LHCN-M2 (cell line): ENCODE data around the gene ZBTB49. TPM values are rescaled to one million over a fixed set of nuclear protein-coding genes. Genes with fewer than 3 reads are reported as not detected.

ENCODE experiments used
- DNase-seq: peaks from one replicate; pipeline ENCODE4 v3.0.0-alpha.2; 2012; ENCODE audit warnings: low read depth
- total RNA-seq: library from RNA; depleted of rRNA; stranded (reverse); fragments of >200 nt; gene quantifications from 2 replicates; pipeline ENCODE4 v1.2.3, GENCODE V29; 2014; rRNA removed

ZBTB49 gene
- total RNA-seq, 1 experiment from 2014 or later: 2.9 TPM

DNA sequence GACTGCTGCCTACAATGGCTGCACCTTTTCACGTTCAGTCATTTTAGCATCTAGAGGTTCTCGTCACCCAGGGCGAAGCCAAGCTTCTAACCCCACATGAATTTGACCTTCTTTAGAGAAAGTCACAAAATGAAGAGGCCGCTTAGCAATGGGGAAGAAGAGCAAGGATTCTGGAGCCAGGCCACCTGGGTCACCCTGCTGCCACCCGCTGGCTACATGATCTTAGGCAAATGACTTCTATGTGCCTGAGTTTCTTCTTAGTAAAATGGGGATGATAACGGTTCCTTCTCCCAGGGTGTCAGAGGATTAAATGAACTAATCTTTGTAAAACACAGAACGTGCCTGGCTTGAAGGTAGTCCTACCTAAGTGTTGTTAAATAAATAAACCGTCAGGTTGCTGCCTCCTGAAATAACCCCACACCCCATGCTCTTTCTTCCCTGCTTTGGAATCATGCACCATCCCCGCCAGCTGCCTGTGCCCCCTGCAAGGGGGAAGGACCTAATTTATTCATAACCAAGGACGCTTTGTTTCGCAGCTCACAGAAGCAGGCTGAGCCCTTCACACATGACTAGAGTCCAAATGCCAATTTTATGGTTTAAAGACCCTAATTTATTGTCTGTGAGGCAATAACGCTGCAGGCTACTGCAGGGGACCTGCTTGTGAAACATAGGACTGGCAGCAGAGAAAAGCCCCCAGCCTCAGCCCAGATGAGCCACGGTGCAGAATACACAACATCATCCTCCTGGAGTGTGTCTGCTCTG, 68.2 kb downstream of the ZBTB49 start:
- no peak for DNase-seq

DNA sequence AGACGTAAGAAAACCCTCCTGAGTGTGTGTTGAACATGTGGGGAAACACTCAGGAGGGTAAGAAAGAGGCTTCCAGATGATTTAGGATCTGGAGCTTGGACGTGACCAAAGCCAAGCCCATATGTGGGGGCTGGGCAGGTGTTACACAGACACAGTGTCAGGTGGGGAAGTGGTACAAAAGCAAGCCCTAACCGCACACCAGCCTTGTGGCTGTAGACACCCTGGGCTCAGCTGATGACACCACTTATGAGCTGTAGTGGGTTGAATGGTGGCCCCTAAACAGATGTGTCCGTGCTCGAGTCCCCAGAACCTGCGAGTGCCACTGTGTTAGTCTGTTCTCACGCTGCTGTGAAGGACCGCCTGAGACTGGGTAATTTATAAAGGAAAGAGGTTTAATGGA, 71.8 kb downstream of the ZBTB49 start:
- no peak for DNase-seq

DNA sequence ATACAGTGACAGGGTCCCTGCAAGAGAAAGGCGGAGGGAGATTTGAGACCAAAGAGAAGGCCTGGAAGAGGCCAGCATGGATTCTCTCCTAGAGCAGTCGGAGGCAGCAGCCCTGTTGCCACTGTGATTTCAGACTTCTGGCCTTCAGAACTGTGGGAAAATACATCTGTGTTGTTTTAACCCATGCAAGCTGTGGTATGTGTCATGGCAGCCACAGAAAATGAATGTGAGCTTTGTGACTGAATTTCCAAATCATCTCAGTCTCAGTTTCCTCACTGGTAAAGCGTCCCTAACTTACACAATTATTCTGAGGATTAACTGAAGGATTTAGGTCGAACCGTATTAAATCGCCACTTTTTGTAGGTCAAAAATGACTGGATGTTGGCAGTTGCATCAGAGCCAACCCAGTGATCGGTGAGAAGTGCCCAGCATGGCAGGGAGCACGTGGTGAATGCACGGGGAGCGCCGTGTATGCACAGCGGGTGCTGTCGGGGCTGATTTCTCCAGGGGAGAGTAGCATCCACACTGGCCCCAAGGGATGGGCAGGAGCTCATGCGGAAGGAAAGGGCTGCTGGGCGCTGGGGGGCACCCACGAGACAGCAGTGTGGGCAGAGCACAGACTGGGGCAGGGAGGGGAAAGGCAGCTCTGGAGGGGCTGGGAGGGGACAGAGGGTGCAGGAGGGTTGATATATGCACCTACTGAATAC, 73.1 kb downstream of the ZBTB49 start:
- peak; percentile 17 for DNase-seq

DNA sequence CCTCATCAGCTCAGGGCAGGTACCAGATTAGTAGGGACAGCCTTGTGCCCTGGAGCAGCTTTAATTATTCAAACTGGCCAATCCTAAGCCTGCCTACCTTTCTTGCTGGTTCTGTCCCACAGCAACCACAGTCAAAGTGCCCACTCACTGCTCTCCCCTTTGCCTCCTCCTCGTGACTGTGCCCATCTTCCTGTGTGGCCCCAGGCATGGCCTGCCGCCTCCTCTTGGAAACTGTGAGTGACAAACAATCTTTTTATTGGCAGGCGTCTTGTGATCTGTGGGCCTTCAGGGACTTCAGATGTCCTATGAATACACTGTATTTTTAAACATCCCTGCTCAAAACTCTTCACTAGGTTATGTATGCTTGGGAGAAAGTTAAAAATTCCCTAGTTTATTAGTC, 74.0 kb downstream of the ZBTB49 start:
- DNase-seq: no peak

DNA sequence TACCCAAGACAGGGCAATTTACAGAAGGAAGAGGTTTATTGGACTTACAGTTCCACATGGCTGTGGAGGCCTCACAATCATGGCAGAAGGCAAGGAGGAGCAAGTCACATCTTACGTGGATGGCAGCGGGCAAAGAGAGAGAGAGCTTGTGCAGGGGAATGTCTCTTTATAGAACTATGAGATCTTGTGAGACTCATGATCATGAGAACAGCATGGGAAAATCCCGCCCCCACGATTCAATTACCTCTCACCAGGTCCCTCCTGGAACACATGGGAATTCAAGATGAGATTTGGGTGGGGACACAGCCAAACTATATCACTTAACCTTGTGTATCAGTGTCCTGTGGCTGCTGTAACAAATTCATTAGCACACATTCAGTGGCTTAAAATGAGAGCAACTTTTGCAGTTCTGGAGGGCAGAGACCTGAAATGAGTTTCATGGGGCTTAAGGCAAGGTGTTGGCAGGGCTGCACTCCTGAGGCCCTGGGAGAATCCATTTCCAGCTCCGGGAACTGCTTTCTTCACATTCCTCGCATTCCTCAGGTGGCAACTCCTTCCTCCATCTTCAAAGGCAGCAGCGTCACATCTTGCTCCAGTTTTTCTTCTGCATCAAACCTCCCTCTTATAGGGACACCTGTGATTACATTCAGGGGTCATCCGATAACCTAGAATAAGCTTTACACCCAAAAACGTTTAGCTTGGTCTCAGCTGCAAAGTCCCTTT, 74.6 kb downstream of the ZBTB49 start:
- no peak for DNase-seq

DNA sequence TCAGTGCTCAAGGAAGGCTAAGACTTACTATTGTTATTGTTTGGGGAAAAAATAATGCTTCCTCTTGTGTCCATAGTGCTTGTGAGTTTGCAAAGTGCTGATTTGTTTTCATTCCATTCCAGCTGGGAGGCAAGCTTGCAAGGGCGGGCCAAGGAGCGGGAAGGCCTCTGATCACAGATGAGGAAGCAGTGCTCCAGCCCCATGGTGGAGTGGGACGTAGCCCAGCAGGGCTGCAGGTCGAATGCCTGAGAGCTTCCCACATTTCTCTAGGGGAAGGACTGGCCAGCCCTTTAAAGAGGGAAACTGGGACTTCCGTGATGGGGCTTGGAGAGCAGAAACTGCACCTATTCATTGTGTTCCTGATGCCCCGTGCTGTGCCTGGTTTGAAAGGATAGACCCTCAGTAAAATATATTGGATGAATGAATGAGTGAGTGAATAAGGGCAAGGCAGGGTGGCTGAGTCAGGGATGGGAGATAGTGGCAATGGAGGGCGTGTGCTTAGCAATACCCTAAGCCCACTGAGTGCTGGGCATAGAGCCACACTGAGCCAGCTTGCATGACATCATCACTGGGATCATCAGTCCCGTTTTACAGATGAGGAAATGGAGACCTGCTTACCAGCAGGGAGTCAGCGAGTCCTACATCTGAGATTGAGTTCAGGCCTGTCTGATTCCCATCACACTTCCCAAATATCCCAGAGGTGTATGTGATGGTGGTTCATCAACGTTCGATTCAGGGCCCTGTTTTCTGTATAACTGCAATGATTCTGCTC, 78.9 kb downstream of the ZBTB49 start:
- DNase-seq: no peak

Other genes starting within 250 kb of the ZBTB49 start
- not detected in 2 replicates for gene OTOP1, start 63.3 kb upstream of the ZBTB49 start, total RNA-seq
- gene TMEM128, start 42.0 kb upstream of the ZBTB49 start, total RNA-seq: 23.2 and 29.3 TPM in 2 replicates
- gene LYAR, start 97 bp upstream of the ZBTB49 start, total RNA-seq: 26.1 and 26.6 TPM in 2 replicates
- 0.38 and 0.57 TPM in 2 replicates for gene NSG1, start 96.9 kb downstream of the ZBTB49 start, total RNA-seq